ENCODE results near the gene TESK2.

TESK2 gene

GRCh38 chr1:45299981-45300668, 190.8 kb downstream of the TESK2 start:
- peak; percentile 31 for DNase-seq

GRCh38 chr1:45299296-45299695, 191.7 kb downstream of the TESK2 start:
- DNase-seq: no peak

- no peak for DNase-seq
Measured at GRCh38 chr1:45297666-45298356, 193.2 kb downstream of the TESK2 start.

All from activated naive CD4-positive, alpha-beta T cell treated with anti-CD3 and anti-CD28 coated beads, Interleukin-2, amount 50 U/mL, for 16 hours (primary cell).